NT2/D1 (cell line): Measurements from ENCODE around the gene SOCS6.

Experiments used
- DNase-seq: peaks from one replicate; pipeline ENCODE4 v3.0.0-alpha.2; 2011; ENCODE audit warnings: low read depth, low spot score
- H3K27me3 ChIP-seq: 2 replicates; pipeline ENCODE4 v1.6.0; 2011; ENCODE audit warnings: mild to moderate bottlenecking; ENCODE audit not compliant: insufficient read length, insufficient read depth
- H3K36me3 ChIP-seq: 2 replicates; pipeline ENCODE4 v1.6.1; 2011; ENCODE audit warnings: mild to moderate bottlenecking, low read length, mixed read lengths; ENCODE audit not compliant: insufficient read depth, insufficient read length
- H3K4me1 ChIP-seq: 2 replicates; pipeline ENCODE4 v1.5.1; 2011; ENCODE audit not compliant: insufficient read depth, insufficient read length
- H3K4me3 ChIP-seq: 2 replicates; pipeline ENCODE4 v1.5.1; 2011; ENCODE audit warnings: low read depth; ENCODE audit not compliant: insufficient read length
- H3K9ac ChIP-seq: 2 replicates; pipeline ENCODE4 v1.6.0; 2011; ENCODE audit warnings: low read depth; ENCODE audit not compliant: insufficient read length
- H3K9me3 ChIP-seq: 2 replicates; pipeline ENCODE4 v1.5.1; 2011; ENCODE audit warnings: mild to moderate bottlenecking, low read length; ENCODE audit not compliant: insufficient read depth
- SUZ12 ChIP-seq: IDR thresholded peaks from 2 replicates; pipeline ENCODE4 v1.6.1; 2011; ENCODE audit not compliant: insufficient read length, insufficient read depth; ENCODE audit errors: extremely low read depth
- YY1 ChIP-seq: IDR thresholded peaks from 2 replicates; pipeline ENCODE4 v1.6.1; 2011; ENCODE audit not compliant: insufficient read length, insufficient read depth
- ZNF274 ChIP-seq: IDR thresholded peaks from 2 replicates; pipeline ENCODE4 v1.6.1; 2011; ENCODE audit warnings: mild to moderate bottlenecking, low read depth, low read length

Gene SOCS6

DNA sequence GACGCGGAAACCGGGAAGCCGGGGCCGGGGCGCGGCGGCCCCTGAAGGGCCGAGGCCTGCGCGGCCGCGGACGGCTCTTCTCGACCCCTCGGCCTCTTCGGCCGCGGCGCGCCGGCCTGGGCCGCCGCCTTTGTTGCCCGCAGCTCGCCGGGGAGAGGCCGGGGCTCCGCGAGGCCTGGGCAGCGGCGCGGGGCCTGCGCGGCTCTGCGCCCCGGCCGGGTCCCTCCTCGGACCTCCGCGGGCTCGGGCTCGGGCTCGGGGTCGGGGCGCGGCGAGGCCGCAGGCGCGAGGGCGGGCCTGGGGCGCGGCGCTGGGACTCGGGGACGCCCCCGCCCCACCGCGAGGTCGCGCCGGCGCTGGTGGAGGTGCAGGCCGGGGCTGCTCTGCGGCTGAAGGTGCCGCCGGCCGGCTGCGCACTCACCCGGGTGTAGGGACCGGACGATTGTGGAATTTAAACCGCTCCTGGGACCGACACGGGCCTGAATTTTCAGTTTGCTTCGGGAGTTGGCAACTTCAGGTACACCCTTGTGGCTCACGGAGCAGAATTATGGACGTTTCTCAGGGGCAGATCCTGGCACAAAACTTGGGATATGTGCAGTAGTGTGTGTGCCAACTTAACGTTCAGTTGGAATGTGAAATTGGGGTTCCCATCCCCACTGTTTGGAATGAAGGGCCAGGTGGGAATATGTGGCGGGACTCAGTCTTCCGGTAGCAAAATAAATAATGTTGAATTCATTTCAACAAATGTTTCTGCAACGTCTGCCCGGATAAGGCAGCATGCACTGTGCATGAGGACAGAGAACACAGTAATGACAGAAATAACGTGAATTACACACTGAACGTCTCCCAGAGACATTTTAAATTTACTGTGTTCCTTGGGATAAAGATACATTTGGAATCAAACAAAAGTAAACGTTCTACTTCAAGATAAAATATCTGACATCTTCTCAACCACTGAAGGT, 787 bp downstream of the SOCS6 start:
- no peak for TF ChIP-seq SUZ12
- no peak for TF ChIP-seq ZNF274
- no peak for TF ChIP-seq YY1
- Histone ChIP-seq H3K27me3 (peaks cover 17% of the 10 kb centered on the region), H3K9me3 (no peaks in the 10 kb centered on the region), H3K4me3 (peak overlapping the region; percentile 64), H3K9ac (peak overlapping the region; percentile 82), H3K36me3 (no peaks in the 10 kb centered on the region), H3K4me1 (peaks cover 2% of the 10 kb centered on the region)
- no peak for DNase-seq

DNA sequence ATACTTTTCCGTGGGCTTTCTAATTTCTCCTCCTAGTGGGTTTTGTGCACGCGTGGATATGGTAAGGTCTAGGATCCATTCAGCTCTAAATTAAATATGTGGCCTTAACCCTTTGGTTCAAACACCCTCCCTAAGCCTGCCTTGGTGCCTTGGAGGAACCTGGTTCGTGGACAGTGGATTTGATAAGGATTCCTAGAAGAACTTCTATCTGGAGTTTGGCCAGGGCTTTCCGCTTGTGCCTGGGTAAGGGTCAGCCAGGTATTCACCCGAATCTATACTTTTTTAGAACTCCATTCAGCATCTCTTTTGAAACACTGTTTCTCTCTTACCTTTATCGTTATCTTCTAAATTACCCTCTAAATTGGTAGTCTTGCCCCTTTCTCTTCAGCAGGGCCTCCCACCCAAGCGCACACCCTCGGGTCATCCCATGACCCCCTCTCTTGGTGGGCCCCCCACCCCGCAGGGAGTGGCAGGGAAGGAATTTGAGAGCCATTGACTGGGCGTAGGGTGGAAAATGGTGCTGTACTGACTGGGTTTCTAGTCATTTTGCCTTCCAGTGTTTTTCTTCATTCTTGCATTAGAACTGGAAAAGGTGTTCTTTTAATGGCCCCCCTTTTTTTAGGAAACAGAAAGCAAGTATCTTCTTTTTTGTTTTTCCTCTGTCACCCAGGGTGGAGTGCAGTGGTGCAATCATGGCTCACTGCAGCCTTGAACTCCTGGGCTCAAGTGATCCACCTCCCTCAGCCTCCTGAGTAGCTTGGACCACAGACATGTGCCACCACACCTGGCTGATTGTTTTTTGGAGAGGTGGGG, 1.8 kb downstream of the SOCS6 start:
- Histone ChIP-seq H3K27me3 (peaks cover 11% of the 10 kb centered on the region), H3K9me3 (no peaks in the 10 kb centered on the region), H3K4me3 (no peak overlapping the region), H3K4me1 (peaks cover 2% of the 10 kb centered on the region), H3K36me3 (no peaks in the 10 kb centered on the region), H3K9ac (no peak overlapping the region)
- TF ChIP-seq YY1 (no peak), ZNF274 (no peak), SUZ12 (no peak)
- DNase-seq: no peak

DNA sequence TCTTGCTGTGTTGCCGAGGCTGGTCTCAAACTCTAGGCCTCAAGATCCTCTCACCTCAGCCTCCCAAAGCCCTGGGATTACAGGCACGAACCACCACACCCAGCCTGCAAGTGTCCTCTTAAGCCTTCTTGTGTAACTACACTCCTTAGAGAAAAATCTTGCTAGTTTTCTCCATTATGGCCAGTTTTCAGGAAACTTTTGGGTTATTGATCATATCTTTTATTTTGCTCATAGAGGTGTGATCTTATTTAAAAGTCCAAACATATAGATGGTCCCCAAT, 2.4 kb downstream of the SOCS6 start:
- no peak for TF ChIP-seq SUZ12
- no peak for TF ChIP-seq YY1
- TF ChIP-seq ZNF274: no peak
- Histone ChIP-seq H3K9ac (no peak overlapping the region), H3K4me3 (no peak overlapping the region), H3K9me3 (no peaks in the 10 kb centered on the region), H3K36me3 (no peaks in the 10 kb centered on the region), H3K27me3 (peaks cover 6% of the 10 kb centered on the region), H3K4me1 (peaks cover 2% of the 10 kb centered on the region)
- DNase-seq: no peak

DNA sequence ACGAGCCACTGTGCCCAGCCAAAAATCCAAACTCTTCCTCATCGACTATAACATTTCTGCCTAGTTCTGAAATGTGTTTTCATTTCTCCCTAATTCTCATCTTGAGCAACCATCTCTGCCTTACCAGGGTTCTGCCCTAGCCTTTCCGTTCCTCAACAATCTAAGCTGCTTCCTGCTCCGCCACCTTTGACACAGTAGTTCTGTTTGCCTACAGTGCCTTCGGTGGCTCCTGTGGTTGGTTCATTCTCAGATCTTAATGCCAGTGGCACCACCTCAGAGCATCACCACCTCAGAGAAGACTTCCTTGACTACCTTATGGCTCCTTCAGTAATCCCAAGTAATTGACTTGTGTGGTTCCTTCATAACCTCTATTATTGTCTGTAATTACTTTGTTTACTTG, 3.8 kb downstream of the SOCS6 start:
- Histone ChIP-seq H3K4me1 (peaks cover 2% of the 10 kb centered on the region), H3K27me3 (peaks cover 6% of the 10 kb centered on the region), H3K4me3 (no peak overlapping the region), H3K9ac (no peak overlapping the region), H3K36me3 (no peaks in the 10 kb centered on the region), H3K9me3 (no peaks in the 10 kb centered on the region)
- no peak for DNase-seq
- no peak for TF ChIP-seq YY1
- no peak for TF ChIP-seq SUZ12
- TF ChIP-seq ZNF274: no peak

DNA sequence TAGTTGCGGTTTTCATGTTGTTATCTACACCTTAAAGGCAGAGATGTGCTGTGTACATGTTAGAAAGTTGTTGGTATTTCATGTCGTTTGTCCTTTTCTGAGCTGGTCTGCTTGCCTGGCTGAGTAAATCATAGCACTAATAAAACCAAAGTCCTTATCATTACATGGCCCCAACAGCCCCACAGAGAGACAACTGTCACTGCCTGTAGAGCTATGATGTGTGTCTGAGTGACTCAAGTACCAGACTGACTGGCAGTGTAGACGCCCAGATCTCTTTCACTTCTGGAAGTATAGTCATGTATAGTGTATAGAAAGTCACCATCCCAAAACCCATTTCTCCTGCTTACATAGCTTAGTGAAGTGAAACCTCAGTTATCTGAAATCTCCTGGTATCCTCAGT, 4.3 kb downstream of the SOCS6 start:
- TF ChIP-seq YY1 (no peak), SUZ12 (no peak), ZNF274 (no peak)
- Histone ChIP-seq H3K9me3 (no peaks in the 10 kb centered on the region), H3K4me3 (no peak overlapping the region), H3K9ac (no peak overlapping the region), H3K4me1 (peaks cover 2% of the 10 kb centered on the region), H3K36me3 (no peaks in the 10 kb centered on the region), H3K27me3 (peaks cover 3% of the 10 kb centered on the region)
- DNase-seq: no peak

- H3K27me3 ChIP-seq: no peaks in the 10 kb centered on the region
- no peaks in the 10 kb centered on the region for H3K9me3 ChIP-seq
- no peak overlapping the region for H3K9ac ChIP-seq
- no peak for DNase-seq
- peaks cover 2% of the 10 kb centered on the region for H3K4me1 ChIP-seq
- TF ChIP-seq YY1 (no peak), ZNF274 (no peak), SUZ12 (no peak)
- peaks cover 4% of the 10 kb centered on the region for H3K36me3 ChIP-seq
- H3K4me3 ChIP-seq: no peak overlapping the region
These were observed 5.8 kb downstream of the SOCS6 start for GRCh38 chr18:70294471-70295191.
